BLaER1 treated with 17β-estradiol and CSF1 and Interleukin-3, amounts not matched to agents 10 nM and 100 nM (cell line): Measurements from ENCODE around the gene CXXC4.
A peak's percentile ranks its signal among the peaks of the same experiment; 100 is the strongest.

Source experiments
- H3K27ac ChIP-seq, 11 experiments: shearing (Covaris generic); formaldehyde crosslinking; 2 replicates each; pipeline ENCODE4 v1.8.1; 2022
- H3K27me3 ChIP-seq, 11 experiments: shearing (Covaris generic); formaldehyde crosslinking; 2 replicates each; pipeline ENCODE4 v1.8.1; 2022
- H3K36me3 ChIP-seq, 11 experiments: shearing (Covaris generic); formaldehyde crosslinking; 2 replicates each; pipeline ENCODE4 v1.8.1; 2022
- H3K4me1 ChIP-seq, 10 experiments: shearing (Covaris generic); formaldehyde crosslinking; 2 replicates each; pipeline ENCODE4 v1.8.1; 2022
- H3K4me2 ChIP-seq, 11 experiments: shearing (Covaris generic); formaldehyde crosslinking; 2 replicates each; pipeline ENCODE4 v1.8.1; 2022
- H3K4me3 ChIP-seq, 10 experiments: shearing (Covaris generic); formaldehyde crosslinking; 2 replicates each; pipeline ENCODE4 v1.8.1; 2022
- H3K9ac ChIP-seq, 11 experiments: shearing (Covaris generic); formaldehyde crosslinking; 2 replicates each; pipeline ENCODE4 v1.8.1; 2022
- H3K9me3 ChIP-seq, 11 experiments: shearing (Covaris generic); formaldehyde crosslinking; replicated peaks in 1 of 11; 2 replicates each; pipeline ENCODE4 v1.8.1; 2022
- H4K20me1 ChIP-seq, 11 experiments: shearing (Covaris generic); formaldehyde crosslinking; 2 replicates each; pipeline ENCODE4 v1.8.1; 2022
- Cebpa-rat ChIP-seq, 11 experiments: shearing (Covaris generic); IDR thresholded peaks; 2 replicates each; pipeline ENCODE4 v1.8.1; 2022

The CXXC4 gene

DNA sequence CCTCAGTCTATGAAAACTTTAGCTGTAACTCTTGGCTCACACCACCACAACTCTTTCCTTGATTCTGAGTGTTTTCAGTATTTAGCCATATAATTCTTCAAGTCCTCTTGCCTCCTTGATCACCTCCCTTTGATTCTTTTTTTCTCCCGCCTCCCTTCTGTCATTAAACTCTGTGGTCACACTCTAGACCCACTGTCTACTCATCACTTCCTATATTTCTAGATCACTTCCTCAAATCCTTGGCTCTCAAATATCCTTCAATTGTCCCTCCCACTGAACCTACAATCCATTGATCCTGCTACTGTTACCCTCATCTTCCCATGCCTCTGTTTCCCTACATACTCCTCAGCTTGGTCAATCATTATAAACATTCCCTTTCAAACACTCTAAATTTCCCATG is 12.4 kb upstream of the CXXC4 start:
- Histone ChIP-seq H3K9me3 (no peaks in the 10 kb centered on the region), H3K36me3 (no peaks in the 10 kb centered on the region), H3K27me3 (peaks cover 0 to 19% (median 0%) of the 10 kb centered on the region in 11 experiments; a peak in 2 of 22 replicates)

DNA sequence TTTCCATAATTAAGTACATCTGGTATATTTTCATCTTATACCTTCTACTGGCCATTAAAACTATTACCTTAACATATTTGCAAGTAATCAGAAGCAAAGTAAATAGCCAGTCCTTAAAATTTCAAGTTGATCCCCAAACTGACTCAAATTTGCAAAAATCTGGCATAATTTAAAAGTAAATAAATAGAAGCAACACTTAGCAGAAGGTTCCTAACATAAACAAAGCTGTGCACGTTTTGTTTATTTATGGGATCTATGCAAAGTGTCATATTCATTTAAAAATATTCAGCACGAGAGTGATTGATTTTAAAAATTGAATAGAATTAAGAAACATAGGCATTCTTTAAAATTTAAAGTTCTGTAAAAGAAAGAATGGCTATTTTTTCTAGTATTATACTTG is 9.8 kb upstream of the CXXC4 start:
- Histone ChIP-seq H3K27me3 (peaks cover 0 to 19% (median 0%) of the 10 kb centered on the region in 11 experiments; a peak in 2 of 22 replicates), H3K9me3 (no peaks in the 10 kb centered on the region), H3K9ac (no peak overlapping the region), H3K4me1 (peaks cover 0 to 14% (median 3%) of the 10 kb centered on the region in 10 experiments; a peak in 7 of 20 replicates), H4K20me1 (no peaks in the 10 kb centered on the region), H3K36me3 (no peaks in the 10 kb centered on the region), H3K4me3 (no peak overlapping the region), H3K27ac (no peak overlapping the region), H3K4me2 (no peak overlapping the region)
- TF ChIP-seq Cebpa-rat (IDR thresholded peaks at IDR 0.05): no peak

More for the DNA sequence above, 12.4 kb upstream of the CXXC4 start:
- Histone ChIP-seq H3K9ac (no peak overlapping the region), H3K27ac (no peak overlapping the region), H3K4me1 (peaks cover 0 to 14% (median 3%) of the 10 kb centered on the region in 10 experiments; a peak in 7 of 20 replicates), H4K20me1 (no peaks in the 10 kb centered on the region), H3K4me3 (no peak overlapping the region), H3K4me2 (peak overlapping the region in 4 of 11 experiments; percentile 0 to 35 (median 28); a peak in 3 of 22 replicates)
- TF ChIP-seq Cebpa-rat (IDR thresholded peaks at IDR 0.05): no peak

DNA sequence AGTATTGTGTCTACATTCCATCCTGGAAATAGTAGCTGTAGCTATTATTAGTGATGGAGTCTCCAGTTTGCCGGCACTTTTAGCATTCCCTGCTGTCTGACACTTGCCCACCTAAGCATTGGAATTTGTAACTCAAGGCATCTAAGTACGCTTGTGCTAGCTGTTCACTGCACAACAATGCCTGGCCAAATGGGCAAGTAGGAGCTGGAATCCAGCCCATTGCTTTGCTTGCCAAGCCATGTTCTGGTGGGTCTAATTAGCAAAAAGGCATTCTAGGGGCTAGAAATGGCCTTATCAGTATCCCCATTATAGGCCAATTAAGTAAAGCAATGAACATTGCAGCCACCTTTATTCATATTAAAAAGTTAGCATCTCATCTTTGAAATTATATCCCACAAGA is 7.8 kb upstream of the CXXC4 start:
- Histone ChIP-seq H3K4me3 (no peak overlapping the region), H3K9ac (no peak overlapping the region), H3K36me3 (no peaks in the 10 kb centered on the region), H3K9me3 (no peaks in the 10 kb centered on the region), H3K4me2 (no peak overlapping the region), H3K4me1 (peaks cover 0 to 12% (median 3%) of the 10 kb centered on the region in 10 experiments; a peak in 7 of 20 replicates), H3K27me3 (0 out of 22 replicates have a peak, but pooled peaks cover 0 to 3% (median 0%) of the 10 kb centered on the region in 11 experiments), H3K27ac (no peak overlapping the region), H4K20me1 (no peaks in the 10 kb centered on the region)
- no peak for TF ChIP-seq Cebpa-rat (IDR thresholded peaks at IDR 0.05)

DNA sequence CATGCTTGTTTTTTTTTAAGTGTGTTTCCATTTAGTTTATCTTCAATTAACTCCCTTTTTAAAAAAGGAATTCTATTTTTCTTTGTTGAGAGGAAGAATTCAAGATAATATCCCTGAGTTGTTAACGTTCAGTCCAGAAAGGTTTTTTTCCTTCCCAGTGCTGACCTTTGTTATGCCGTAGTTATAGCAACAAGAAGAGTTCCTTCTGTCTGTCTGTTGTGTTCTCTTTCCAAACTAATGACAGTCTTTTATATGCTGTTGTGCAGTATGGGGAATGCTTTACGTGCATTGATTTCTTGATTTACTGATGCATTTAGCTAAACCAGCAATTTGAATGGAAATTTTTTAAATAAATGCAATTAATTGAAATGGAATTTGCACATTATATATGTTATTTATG is 6.6 kb upstream of the CXXC4 start:
- H3K27me3 ChIP-seq: 0 out of 22 replicates have a peak, but pooled peaks cover 0 to 3% (median 0%) of the 10 kb centered on the region in 11 experiments

DNA sequence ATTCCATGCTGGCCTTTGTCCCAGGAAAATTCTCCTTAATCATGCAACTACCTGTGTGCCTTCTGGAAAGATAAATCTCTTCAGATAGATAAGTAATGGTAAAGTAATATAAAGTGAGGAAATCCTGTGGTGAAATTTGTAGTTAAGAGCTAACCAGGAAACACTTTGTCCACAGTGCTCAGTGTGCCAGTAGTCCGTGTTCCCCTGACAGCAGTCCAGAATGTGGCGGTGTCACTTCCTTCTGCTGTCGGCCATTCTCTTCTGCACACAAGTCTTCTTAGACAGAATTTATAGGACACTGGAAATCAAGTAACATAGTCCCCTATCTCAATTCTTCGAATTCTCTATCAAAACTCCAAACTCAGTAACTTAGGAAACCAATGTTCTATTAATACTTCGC is 5.7 kb upstream of the CXXC4 start:
- H3K27me3 ChIP-seq: no peaks in the 10 kb centered on the region
- no peaks in the 10 kb centered on the region for H3K36me3 ChIP-seq
- H3K4me1 ChIP-seq: no peaks in the 10 kb centered on the region
- H3K9ac ChIP-seq: no peak overlapping the region
- H3K27ac ChIP-seq: no peak overlapping the region
- no peak for TF ChIP-seq Cebpa-rat (IDR thresholded peaks at IDR 0.05)
- no peaks in the 10 kb centered on the region for H4K20me1 ChIP-seq
- no peak overlapping the region for H3K4me3 ChIP-seq
- H3K4me2 ChIP-seq: no peak overlapping the region
- no peaks in the 10 kb centered on the region for H3K9me3 ChIP-seq

More for the DNA sequence above, 6.6 kb upstream of the CXXC4 start:
- no peak overlapping the region for H3K4me2 ChIP-seq
- TF ChIP-seq Cebpa-rat (IDR thresholded peaks at IDR 0.05): no peak
- no peaks in the 10 kb centered on the region for H4K20me1 ChIP-seq
- H3K27ac ChIP-seq: no peak overlapping the region
- H3K9ac ChIP-seq: no peak overlapping the region
- H3K9me3 ChIP-seq: no peaks in the 10 kb centered on the region
- H3K36me3 ChIP-seq: no peaks in the 10 kb centered on the region
- H3K4me1 ChIP-seq: peaks cover 0 to under 1% (median 0%) of the 10 kb centered on the region in 10 experiments; a peak in 1 of 20 replicates
- no peak overlapping the region for H3K4me3 ChIP-seq

DNA sequence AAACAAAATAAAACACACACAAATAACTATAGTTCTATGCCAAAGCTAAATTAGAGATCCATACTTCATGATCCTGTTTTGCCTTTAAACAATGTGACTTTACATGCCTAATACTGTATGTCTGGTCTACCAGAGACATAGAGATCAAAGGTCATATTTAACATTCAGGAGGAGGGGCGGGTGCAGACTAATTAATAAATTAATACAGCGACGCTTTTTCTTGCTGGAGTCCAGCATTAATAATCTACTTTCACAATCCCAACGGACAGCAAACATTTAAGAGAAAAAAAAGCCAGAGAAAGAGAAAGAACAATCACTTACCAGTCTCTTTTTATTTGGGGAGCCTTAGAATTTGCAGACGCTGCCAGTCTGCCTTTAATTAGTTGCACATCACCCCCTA is 509 bp downstream of the CXXC4 start:
- no peaks in the 10 kb centered on the region for H3K27me3 ChIP-seq
- H3K27ac ChIP-seq: no peak overlapping the region
- H3K4me2 ChIP-seq: no peak overlapping the region
- H3K36me3 ChIP-seq: no peaks in the 10 kb centered on the region
- H3K4me1 ChIP-seq: peaks cover 0 to 12% (median 0%) of the 10 kb centered on the region in 10 experiments; a peak in 3 of 20 replicates
- no peaks in the 10 kb centered on the region for H4K20me1 ChIP-seq
- TF ChIP-seq Cebpa-rat (IDR thresholded peaks at IDR 0.05): no peak
- H3K9ac ChIP-seq: no peak overlapping the region
- peaks cover 0 to 6% (median 3%) of the 10 kb centered on the region in 11 experiments; a peak in 7 of 22 replicates for H3K9me3 ChIP-seq
- H3K4me3 ChIP-seq: no peak overlapping the region

DNA sequence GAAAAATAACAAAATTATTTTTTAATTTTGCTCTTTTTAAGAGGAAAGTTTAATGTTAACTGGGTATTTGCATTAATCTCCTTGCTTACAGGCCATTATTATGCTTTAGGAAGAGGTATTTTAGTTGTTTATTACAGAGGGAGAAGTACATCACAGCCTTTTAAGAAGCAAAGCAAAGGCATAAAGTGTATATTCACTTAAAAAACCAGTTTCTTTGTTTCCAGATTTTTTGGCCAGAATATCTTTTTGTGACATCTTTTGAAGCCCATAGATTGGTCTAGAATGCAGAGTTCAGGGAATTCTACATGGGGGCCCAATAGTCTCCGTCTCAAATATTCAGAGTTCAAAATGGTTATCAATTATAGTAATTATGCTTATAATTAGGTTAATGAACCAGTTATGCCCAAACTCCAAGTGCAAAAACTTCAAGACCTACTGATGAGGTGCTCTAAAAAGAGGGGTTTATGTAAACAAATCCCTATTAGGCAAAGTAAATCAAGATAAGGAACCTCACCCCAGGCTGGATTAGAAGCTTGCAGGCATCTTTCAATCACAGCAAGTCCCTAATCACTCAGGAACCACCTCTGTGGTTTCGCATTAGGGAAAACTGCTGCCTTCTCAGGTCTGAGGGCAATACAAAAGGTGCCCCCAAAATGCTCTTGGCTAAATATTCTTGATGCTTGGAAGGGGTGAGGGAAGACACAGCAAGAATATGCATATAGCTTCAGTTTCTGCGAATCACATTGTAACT is 1.4 kb downstream of the CXXC4 start:
- no peak for TF ChIP-seq Cebpa-rat (IDR thresholded peaks at IDR 0.05)
- no peak overlapping the region for H3K4me2 ChIP-seq

DNA sequence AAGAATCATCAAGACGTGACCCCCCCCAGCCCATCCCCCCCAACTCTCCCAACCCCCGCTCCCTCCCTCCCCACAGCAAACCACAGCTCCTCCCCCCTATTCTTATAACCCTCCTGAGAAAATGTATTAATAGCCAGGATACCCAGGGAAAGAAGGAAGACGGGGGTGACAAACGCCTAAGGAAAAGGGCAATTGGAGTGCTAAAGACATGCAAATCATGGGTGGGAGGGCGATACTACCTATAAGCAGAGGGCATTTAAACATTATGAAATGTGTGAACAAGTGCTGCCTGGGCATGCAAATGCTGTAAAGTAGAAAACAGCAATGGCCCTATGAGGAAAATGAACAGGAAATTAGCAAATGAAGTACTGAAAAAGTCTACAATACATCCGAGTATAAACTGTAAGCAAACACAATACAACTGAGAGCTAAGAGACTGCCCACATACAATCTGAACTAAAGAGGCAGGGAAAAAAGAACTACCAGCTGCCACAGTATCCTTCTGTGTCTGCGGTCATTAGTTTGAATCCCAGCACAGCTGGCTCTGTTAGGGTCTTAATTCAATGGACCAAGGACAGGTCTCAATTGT is 2.4 kb downstream of the CXXC4 start:
- no peak overlapping the region for H3K4me2 ChIP-seq
- TF ChIP-seq Cebpa-rat (IDR thresholded peaks at IDR 0.05): no peak
- H3K27me3 ChIP-seq: no peaks in the 10 kb centered on the region
- no peak overlapping the region for H3K27ac ChIP-seq
- no peaks in the 10 kb centered on the region for H3K36me3 ChIP-seq
- peaks cover 0 to 6% (median 3%) of the 10 kb centered on the region in 11 experiments; a peak in 7 of 22 replicates for H3K9me3 ChIP-seq
- H3K4me3 ChIP-seq: no peak overlapping the region
- no peak overlapping the region for H3K9ac ChIP-seq
- peaks cover 0 to 12% (median 0%) of the 10 kb centered on the region in 10 experiments; a peak in 3 of 20 replicates for H3K4me1 ChIP-seq
- no peaks in the 10 kb centered on the region for H4K20me1 ChIP-seq

More for the DNA sequence above, 1.4 kb downstream of the CXXC4 start:
- Histone ChIP-seq H3K36me3 (no peaks in the 10 kb centered on the region), H3K4me1 (peaks cover 0 to 12% (median 0%) of the 10 kb centered on the region in 10 experiments; a peak in 3 of 20 replicates), H3K27me3 (no peaks in the 10 kb centered on the region), H3K27ac (no peak overlapping the region), H3K9ac (no peak overlapping the region), H3K4me3 (no peak overlapping the region), H4K20me1 (no peaks in the 10 kb centered on the region), H3K9me3 (peaks cover 0 to 6% (median 3%) of the 10 kb centered on the region in 11 experiments; a peak in 7 of 22 replicates)

DNA sequence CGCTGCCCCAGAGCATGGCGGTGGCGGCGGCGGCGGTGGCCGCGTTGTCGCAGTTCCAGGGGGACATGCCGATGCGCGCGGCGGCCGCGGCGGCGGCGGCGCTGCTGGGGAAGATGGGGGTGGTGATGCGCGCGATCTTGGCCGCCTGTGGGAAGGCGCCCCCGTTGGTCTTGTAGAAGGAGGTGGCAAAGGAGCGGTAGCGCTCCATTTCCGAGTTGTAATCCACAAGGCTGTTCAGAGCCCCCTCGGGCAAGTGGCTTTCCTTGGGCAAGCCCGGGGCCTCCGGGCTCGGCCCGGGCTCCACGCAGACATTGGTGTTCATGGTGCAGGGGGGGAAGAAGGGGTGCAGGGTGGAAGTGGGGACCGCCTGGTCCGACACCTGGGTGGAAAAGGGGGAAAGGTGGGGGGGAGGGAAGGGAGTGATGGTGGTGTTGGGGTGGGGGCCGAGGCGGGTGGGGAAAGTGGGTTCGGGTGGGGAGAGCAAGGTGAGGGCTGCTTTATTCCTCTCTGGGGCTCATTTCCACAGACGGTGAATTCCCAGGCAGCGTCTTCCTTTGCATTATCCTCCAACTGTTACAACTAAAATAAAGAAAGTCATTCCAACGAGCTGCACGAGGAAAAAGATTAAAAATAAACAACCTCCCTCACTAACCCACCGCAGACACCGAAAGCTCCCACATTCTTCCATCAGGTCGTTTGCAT is 3.1 kb downstream of the CXXC4 start:
- no peak overlapping the region for H3K4me2 ChIP-seq
- H4K20me1 ChIP-seq: no peaks in the 10 kb centered on the region
- H3K27me3 ChIP-seq: no peaks in the 10 kb centered on the region
- no peak for TF ChIP-seq Cebpa-rat (IDR thresholded peaks at IDR 0.05)
- H3K9me3 ChIP-seq: peaks cover 0 to 6% (median 3%) of the 10 kb centered on the region in 11 experiments; a peak in 7 of 22 replicates
- no peak overlapping the region for H3K4me3 ChIP-seq
- H3K4me1 ChIP-seq: peaks cover 0 to 12% (median 0%) of the 10 kb centered on the region in 10 experiments; a peak in 3 of 20 replicates
- H3K36me3 ChIP-seq: no peaks in the 10 kb centered on the region
- H3K9ac ChIP-seq: no peak overlapping the region
- no peak overlapping the region for H3K27ac ChIP-seq
